ENCODE results near the gene PPP3CA.
"Not testable (repeated sequence)": the region's sequence is repeated elsewhere in the genome, so short reads cannot be mapped to it uniquely, and the experiment has no call there.

The PPP3CA gene

GRCh38 chr4:101000496-101000895 is 346.8 kb downstream of the PPP3CA start:
- no peak for DNase-seq (ENCODE audit: low spot score)

DNA sequence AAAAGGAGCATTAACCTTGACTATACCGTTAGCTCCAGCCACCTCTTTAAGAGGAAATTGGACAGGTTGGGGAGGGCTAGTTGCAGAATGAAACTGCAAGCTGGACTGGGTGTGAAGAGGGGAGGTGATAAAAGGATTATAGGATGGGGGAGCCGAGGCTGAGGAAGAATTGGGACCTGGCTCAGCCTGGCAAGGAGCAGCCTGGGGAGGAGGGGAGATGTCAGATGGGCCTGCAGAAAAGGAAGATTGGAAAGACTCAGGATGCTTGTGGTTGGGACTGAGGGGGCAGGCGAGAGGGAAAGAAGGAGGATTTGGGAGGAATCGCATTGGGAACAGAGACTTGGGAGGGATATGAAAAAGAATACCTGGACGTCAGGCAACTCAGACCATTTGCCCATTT is 351.7 kb downstream of the PPP3CA start:
- DNase-seq (ENCODE audit: low spot score) = no peak

DNA sequence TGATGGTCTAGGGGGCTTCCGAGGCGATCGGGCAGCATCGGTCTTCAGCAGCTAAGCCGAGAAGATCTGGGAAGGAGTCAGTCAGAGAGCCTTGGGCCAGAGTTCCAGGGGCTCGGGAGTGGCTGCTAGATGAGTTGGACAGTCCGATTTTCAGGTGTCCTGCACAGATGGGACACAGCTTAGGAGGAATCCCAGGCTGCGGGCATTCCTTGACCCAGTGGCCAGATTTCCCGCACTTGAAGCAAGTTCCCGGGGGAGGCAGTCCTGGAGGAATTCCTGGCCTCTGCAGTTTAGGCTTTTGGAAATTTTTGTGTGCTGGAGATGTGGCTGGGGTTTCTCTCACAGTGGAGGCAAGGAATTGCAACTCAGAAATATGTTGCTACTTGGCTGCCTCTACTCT is 352.3 kb downstream of the PPP3CA start:
- DNase-seq (ENCODE audit: low spot score) = not testable (repeated sequence)

DNA sequence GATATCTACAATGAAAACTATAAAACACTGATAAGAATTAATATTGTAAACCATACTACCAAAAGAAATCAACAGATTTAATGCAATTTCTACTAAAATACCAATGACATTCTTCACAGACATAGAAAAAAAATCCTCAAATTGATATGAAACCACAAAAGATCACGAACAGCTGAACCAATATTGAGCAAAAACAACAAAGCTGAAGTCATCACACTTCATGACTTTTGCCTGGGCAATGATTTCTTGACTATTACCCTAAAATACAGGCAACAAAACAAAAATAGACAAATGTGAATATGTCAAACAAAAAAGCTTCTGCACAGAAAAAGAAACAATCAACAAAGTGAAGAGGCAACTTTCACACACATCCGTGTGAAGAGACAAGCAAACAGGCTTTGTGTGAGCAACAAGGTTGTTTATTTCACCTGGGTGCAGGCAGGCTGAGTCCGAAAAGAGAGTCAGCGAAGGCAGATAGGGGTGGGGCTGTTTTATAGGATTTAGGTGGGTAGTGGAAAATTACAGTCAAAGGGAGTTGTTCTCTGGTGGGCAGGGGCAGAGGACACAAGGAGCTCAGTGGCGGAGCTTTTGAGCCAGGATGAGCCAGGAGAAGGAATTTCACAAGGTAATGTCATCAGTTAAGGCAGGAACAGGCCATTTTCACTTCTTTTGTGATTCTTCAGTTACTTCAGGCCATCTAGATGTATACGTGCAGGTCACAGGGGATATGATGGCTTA is 355.8 kb downstream of the PPP3CA start:
- DNase-seq (ENCODE audit: low spot score) = not testable (repeated sequence)

DNA sequence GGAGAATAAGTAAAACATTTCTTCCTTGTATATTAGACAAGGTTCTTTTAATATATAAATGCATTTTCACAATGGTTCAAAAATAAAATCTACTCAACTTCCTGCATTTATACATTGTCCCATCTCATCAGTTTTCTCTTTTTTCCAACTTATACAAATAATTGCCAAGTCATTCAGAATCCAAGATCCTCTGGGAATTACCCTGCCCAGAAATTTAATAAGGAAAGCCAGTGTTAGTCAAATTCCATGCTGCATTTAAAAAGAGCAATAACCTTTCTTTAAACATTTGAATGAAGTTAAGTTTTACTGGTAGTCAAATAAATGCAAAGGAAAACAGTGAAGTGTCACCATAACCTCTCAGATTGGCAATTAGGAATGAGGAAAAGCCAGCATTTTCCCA is 357.9 kb downstream of the PPP3CA start:
- no peak for DNase-seq (ENCODE audit: low spot score)

- DNase-seq (ENCODE audit: low spot score) = no peak
Observed at GRCh38 chr4:100988876-100989275, 358.4 kb downstream of the PPP3CA start.

DNA sequence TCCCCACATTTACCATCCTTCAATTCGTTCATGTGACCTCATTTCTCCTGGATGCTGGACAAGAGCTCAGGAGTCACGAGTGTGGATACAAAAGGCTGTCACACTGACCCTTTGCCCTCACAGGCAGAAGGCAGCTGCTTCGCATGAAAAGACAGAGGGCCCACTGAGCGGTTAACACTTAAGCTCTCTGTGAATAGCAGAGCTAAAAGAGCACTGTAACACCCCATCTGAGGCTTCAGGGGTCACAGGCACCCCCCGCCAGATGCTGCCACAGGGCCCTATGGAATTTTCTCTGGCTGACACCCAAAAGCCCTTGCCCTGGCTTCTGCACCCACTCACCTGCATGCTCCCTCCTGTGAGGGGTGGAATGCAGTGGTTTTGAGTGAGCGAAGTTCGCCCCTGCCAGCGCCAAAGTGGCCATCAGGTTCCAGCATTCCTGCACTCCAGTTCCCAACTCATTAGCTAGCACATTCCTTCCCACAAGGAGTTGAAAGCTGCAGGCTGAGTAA is 360.9 kb downstream of the PPP3CA start:
- no peak for DNase-seq (ENCODE audit: low spot score)

- no peak for DNase-seq (ENCODE audit: low spot score)
Observed at GRCh38 chr4:100985576-100985975, 361.8 kb downstream of the PPP3CA start.

DNA sequence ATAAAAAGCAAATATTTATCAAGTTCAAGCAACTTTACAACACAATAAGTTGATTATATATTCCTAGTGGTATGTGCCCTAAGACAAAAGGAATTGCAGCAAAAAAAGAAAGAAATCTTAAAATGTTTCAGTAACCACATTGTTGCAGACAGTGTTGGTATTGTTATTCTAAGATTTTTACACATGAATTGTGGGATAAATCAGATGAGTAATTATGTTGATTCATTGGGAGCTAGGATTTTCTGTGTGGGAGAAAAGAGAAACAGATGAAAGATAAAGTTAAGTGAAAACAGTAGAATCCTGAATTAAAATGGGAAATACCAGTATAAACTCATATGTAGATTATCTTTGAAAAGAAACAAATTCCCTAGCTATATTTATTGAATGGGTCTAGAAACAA is 362.4 kb downstream of the PPP3CA start:
- DNase-seq (ENCODE audit: low spot score) = no peak

GRCh38 chr4:100983426-100983825 is 363.9 kb downstream of the PPP3CA start:
- DNase-seq (ENCODE audit: low spot score) = no peak

DNA sequence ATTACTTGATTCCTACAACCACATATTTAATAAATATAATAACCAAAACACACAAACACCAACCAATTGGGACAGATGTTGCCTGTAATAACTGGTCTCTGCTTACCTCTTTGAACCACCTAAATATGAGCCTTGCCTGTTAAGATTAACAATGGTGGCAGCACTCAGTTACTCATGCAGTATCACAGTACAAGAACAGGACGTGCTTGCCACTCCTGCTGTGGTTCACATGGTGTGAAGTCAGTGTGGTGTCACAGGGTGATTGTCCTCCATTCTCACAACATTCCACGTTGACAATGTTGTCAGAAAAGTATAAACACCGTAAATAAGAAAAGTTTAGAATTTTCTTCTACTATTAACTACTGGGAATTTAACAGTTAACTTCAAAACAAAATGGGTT is 365.0 kb downstream of the PPP3CA start:
- no peak for DNase-seq (ENCODE audit: low spot score)

- DNase-seq (ENCODE audit: low spot score) = no peak
Observed at GRCh38 chr4:100981447-100982204, 365.7 kb downstream of the PPP3CA start.

GRCh38 chr4:100979736-100980135 is 367.6 kb downstream of the PPP3CA start:
- no peak for DNase-seq (ENCODE audit: low spot score)

- no peak for DNase-seq (ENCODE audit: low spot score)
Observed at GRCh38 chr4:100977746-100978397, 369.5 kb downstream of the PPP3CA start.

GRCh38 chr4:100977274-100977673 is 370.1 kb downstream of the PPP3CA start:
- DNase-seq (ENCODE audit: low spot score) = no peak
